HG03103 (cell line): ENCODE data around the gene MRTFB.

Experiments
- ATAC-seq: cut with Tn5 transposase; IDR thresholded peaks from one replicate; pipeline ENCODE4 v1.9.1; 2021; ENCODE audit warnings: low read depth; ENCODE audit not compliant: unreplicated experiment

MRTFB gene

GRCh38 chr16:14061732-14062259, 9.3 kb upstream of the MRTFB start:
- no peak for ATAC-seq

GRCh38 chr16:14062261-14062660, 8.9 kb upstream of the MRTFB start:
- no peak for ATAC-seq

GRCh38 chr16:14063618-14064581, 7.2 kb upstream of the MRTFB start:
- no peak for ATAC-seq

- ATAC-seq, result no peak
These were observed 1.3 kb upstream of the MRTFB start for GRCh38 chr16:14069818-14070217.

- peak; percentile 22 for ATAC-seq
These were observed 603 bp upstream of the MRTFB start for GRCh38 chr16:14070555-14070876.

GRCh38 chr16:14071576-14072271, 605 bp downstream of the MRTFB start:
- peak; percentile 17 for ATAC-seq

GRCh38 chr16:14072360-14072759, 1.2 kb downstream of the MRTFB start:
- no peak for ATAC-seq

- no peak for ATAC-seq
These were observed 3.4 kb downstream of the MRTFB start for GRCh38 chr16:14074544-14074943.

- no peak for ATAC-seq
These were observed 6.8 kb downstream of the MRTFB start for GRCh38 chr16:14077918-14078317.

- ATAC-seq, result no peak
These were observed 15.4 kb downstream of the MRTFB start for GRCh38 chr16:14086477-14086876.

- no peak for ATAC-seq
These were observed 16.1 kb downstream of the MRTFB start for GRCh38 chr16:14087181-14087580.

- no peak for ATAC-seq
These were observed 16.6 kb downstream of the MRTFB start for GRCh38 chr16:14087590-14088154.

- no peak for ATAC-seq
These were observed 17.1 kb downstream of the MRTFB start for GRCh38 chr16:14088155-14088753.

- ATAC-seq, result no peak
These were observed 18.2 kb downstream of the MRTFB start for GRCh38 chr16:14089283-14089823.

GRCh38 chr16:14092561-14092960, 21.4 kb downstream of the MRTFB start:
- ATAC-seq, result no peak

- ATAC-seq, result no peak
These were observed 24.9 kb downstream of the MRTFB start for GRCh38 chr16:14095883-14096551.

GRCh38 chr16:14097182-14097959, 26.3 kb downstream of the MRTFB start:
- ATAC-seq, result no peak

- ATAC-seq, result no peak
These were observed 27.0 kb downstream of the MRTFB start for GRCh38 chr16:14098081-14098480.

GRCh38 chr16:14100825-14101224, 29.7 kb downstream of the MRTFB start:
- ATAC-seq, result no peak
